Stimulated activated memory B cell treated with anti-CD40 and anti-IgM and Interleukin-4, amounts not matched to agents 10 μg/mL and 1 μg/mL and 100 μg/mL, for 72 hours (primary cell): ENCODE results near the gene MYO5B.

Experiments used
- ATAC-seq: fragments of 150-1000 bp; cut with Tn5 transposase; 2 replicates; pipeline ENCODE4 v1.10.0; 2021
- H3K27ac Mint-ChIP-seq: one replicate; pipeline ENCODE4 v1.8.0; 2022; ENCODE audit warnings: mild to moderate bottlenecking, mixed read lengths
- H3K27me3 Mint-ChIP-seq: one replicate; pipeline ENCODE4 v1.8.0; 2022; ENCODE audit warnings: mixed read lengths
- H3K36me3 Mint-ChIP-seq: one replicate; pipeline ENCODE4 v1.8.0; 2022; ENCODE audit warnings: mixed read lengths
- H3K4me1 Mint-ChIP-seq: one replicate; pipeline ENCODE4 v1.8.0; 2022; ENCODE audit warnings: mixed read lengths
- H3K4me3 Mint-ChIP-seq: one replicate; pipeline ENCODE4 v1.8.0; 2022; ENCODE audit warnings: mild to moderate bottlenecking, moderate library complexity, mixed read lengths
- H3K9me3 Mint-ChIP-seq: one replicate; pipeline ENCODE4 v1.8.0; 2022; ENCODE audit warnings: mixed read lengths

Gene MYO5B

GRCh38 chr18:50014606-50015005, 180.3 kb downstream of the MYO5B start:
- H3K27me3 Mint-ChIP-seq, result peaks cover 22% of the 10 kb centered on the region
- no peak overlapping the region for H3K4me3 Mint-ChIP-seq
- ATAC-seq, result no peak
- no peaks in the 10 kb centered on the region for H3K36me3 Mint-ChIP-seq
- H3K4me1 Mint-ChIP-seq, result peaks cover 6% of the 10 kb centered on the region
- no peaks in the 10 kb centered on the region for H3K9me3 Mint-ChIP-seq
- H3K27ac Mint-ChIP-seq, result no peak overlapping the region

DNA sequence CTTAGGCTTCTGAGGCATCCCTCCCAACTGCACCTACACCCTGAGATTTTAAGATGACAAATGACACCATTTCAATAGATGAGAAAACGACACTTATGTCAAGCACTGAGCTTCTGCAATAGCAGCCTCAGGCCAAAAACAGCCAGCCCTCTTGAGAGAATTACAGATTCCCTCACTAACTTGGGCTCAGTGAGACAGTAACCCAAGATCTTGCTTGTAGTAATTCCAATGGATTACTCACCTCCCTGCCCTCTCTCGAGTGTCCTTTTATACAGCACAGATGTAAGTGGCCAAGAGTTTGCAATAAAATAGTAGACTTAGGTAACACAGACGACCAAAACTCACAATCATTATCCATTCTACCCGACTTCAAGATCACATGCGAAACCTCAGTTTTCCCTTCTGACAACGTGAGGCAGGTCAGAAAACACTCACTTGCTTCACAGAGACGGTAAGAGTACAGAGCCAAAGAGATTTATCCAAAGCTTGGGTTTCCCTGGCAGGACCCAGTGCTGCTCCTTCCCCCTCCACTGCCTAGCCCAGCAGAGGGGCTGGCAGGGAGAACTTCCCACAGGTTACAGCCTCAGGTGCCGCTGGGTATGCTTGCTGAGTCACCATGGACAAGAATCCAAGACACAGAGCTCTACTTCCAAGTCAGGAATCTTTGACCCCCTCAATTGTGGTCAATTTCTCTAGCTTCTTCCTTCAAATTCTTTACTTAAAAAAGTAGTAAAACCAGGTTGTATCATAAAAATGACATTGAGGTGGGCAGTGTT, 181.4 kb downstream of the MYO5B start:
- ATAC-seq, result no peak
- peaks cover 6% of the 10 kb centered on the region for H3K4me1 Mint-ChIP-seq
- H3K27ac Mint-ChIP-seq, result no peak overlapping the region
- no peaks in the 10 kb centered on the region for H3K36me3 Mint-ChIP-seq
- peaks cover 12% of the 10 kb centered on the region for H3K27me3 Mint-ChIP-seq
- H3K9me3 Mint-ChIP-seq, result no peaks in the 10 kb centered on the region
- no peak overlapping the region for H3K4me3 Mint-ChIP-seq

DNA sequence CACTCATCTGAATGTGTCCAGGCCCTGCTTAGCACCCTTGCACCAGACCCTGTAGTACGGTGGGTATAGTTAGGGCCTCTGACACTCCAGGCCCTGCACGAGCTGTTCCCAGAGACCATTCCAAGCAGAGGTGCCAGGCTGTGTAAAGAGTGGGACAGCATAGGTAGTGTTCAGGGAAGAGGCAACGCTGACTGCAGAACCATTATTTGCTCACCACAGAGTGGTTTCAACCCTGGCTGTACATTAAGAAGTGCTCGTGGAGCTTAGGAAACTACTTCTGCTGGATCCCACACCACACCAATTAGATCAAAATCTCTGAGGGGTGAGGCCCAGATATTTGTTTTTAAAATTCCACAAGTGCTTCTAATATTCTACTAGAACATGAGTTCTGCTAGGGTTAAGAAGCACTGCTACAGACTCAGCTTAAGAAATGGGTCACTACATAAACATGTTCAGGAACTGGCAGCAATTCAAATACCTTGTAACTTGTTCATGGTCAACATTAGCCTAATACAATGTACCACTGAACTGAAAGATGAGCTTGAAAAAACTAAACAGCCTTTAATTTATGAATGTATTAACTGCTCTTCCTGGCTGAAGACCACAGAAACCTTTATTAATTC, 183.0 kb downstream of the MYO5B start:
- Mint-ChIP-seq H3K27me3 (peaks cover 10% of the 10 kb centered on the region), H3K27ac (no peak overlapping the region), H3K36me3 (no peaks in the 10 kb centered on the region), H3K9me3 (no peaks in the 10 kb centered on the region), H3K4me1 (peaks cover 6% of the 10 kb centered on the region), H3K4me3 (no peak overlapping the region)
- no peak for ATAC-seq

GRCh38 chr18:50009773-50010335, 185.1 kb downstream of the MYO5B start:
- Mint-ChIP-seq H3K4me1 (peaks cover 6% of the 10 kb centered on the region), H3K27ac (no peak overlapping the region), H3K4me3 (no peak overlapping the region), H3K27me3 (peaks cover 10% of the 10 kb centered on the region), H3K9me3 (no peaks in the 10 kb centered on the region), H3K36me3 (no peaks in the 10 kb centered on the region)
- peak; percentile 78 for ATAC-seq

GRCh38 chr18:50008306-50008705, 186.6 kb downstream of the MYO5B start:
- Mint-ChIP-seq H3K4me3 (no peak overlapping the region), H3K9me3 (no peaks in the 10 kb centered on the region)

GRCh38 chr18:50006470-50007046, 188.4 kb downstream of the MYO5B start:
- Mint-ChIP-seq H3K4me1 (peaks cover 15% of the 10 kb centered on the region), H3K9me3 (no peaks in the 10 kb centered on the region), H3K27me3 (peaks cover 12% of the 10 kb centered on the region), H3K4me3 (no peak overlapping the region), H3K36me3 (no peaks in the 10 kb centered on the region), H3K27ac (no peak overlapping the region)
- no peak for ATAC-seq

More at GRCh38 chr18:50008306-50008705, 186.6 kb downstream of the MYO5B start:
- Mint-ChIP-seq H3K4me1 (peaks cover 15% of the 10 kb centered on the region), H3K27ac (no peak overlapping the region), H3K36me3 (no peaks in the 10 kb centered on the region), H3K27me3 (no peaks in the 10 kb centered on the region)
- no peak for ATAC-seq

DNA sequence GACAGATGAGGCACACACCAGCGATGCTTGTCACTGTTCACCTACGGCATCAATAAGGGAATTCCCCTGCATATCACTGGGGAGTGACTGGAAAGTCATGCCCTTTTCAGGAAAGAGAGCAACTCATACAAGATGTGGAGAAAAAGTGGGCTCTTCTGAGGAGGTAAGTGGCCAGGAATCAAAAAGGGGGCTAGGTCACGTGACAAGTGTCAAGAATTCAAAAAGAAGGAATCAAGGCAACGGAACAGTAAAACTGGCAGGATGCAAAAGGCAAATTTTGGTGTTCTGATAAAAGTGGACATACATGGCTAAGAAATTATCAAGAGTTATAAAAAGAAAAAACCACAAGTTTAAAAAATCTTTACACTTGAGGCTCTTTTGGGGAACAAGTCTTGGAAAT, 190.9 kb downstream of the MYO5B start:
- Mint-ChIP-seq H3K4me3 (no peak overlapping the region), H3K9me3 (no peaks in the 10 kb centered on the region), H3K36me3 (no peaks in the 10 kb centered on the region), H3K4me1 (peaks cover 9% of the 10 kb centered on the region), H3K27ac (no peak overlapping the region), H3K27me3 (peaks cover 17% of the 10 kb centered on the region)
- no peak for ATAC-seq

DNA sequence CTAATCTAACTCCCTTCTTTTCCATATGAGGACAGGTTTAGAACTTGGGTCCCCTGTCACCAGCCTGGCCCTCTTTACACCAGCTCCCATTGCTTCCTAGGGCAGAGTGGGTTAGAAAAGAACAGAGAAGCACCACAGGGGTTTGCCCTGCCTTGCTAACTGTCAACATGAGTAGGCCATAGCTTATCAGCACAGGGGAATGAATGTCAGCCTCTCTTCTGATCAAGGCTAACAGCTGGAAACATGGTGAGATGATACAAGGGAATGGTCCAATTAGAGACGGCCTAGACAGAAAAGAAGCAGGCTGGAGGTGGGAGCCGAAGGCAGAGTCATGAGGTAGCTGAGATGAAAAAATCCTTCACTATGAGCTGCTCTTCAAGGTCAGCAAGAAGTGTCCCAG, 192.2 kb downstream of the MYO5B start:
- H3K4me1 Mint-ChIP-seq, result peaks cover 9% of the 10 kb centered on the region
- no peaks in the 10 kb centered on the region for H3K9me3 Mint-ChIP-seq
- no peak for ATAC-seq
- peaks cover 22% of the 10 kb centered on the region for H3K27me3 Mint-ChIP-seq
- H3K4me3 Mint-ChIP-seq, result no peak overlapping the region
- H3K36me3 Mint-ChIP-seq, result no peaks in the 10 kb centered on the region
- H3K27ac Mint-ChIP-seq, result no peak overlapping the region

GRCh38 chr18:50000227-50000626, 194.7 kb downstream of the MYO5B start:
- ATAC-seq, result no peak
- Mint-ChIP-seq H3K9me3 (no peaks in the 10 kb centered on the region), H3K27ac (no peak overlapping the region), H3K36me3 (no peaks in the 10 kb centered on the region), H3K4me3 (no peak overlapping the region), H3K27me3 (peaks cover 31% of the 10 kb centered on the region), H3K4me1 (peaks cover 9% of the 10 kb centered on the region)

DNA sequence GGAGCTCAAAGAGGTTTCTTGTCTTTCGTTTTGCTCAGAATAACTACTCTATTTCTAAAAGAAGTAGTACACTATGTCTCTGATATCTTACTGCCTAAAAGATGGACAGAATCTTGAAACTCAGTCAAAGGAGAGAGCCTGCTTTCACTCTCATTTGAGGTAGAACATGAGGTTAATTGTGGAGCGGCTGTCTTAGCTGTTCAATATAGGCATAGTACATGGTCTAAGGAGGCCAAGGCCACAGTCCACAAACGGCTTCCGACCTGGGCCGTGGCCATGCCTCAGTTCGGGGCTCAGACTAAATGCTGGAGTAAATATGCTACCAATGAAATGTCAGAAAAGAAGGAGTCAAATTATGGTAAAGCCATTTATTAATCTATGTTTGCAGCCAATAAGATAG, 195.8 kb downstream of the MYO5B start:
- Mint-ChIP-seq H3K9me3 (no peaks in the 10 kb centered on the region), H3K27ac (no peak overlapping the region), H3K27me3 (peaks cover 31% of the 10 kb centered on the region), H3K4me1 (peaks cover 8% of the 10 kb centered on the region), H3K4me3 (no peak overlapping the region), H3K36me3 (no peaks in the 10 kb centered on the region)
- no peak for ATAC-seq

- ATAC-seq, result no peak
- H3K9me3 Mint-ChIP-seq, result no peaks in the 10 kb centered on the region
- H3K27me3 Mint-ChIP-seq, result peaks cover 29% of the 10 kb centered on the region
- H3K36me3 Mint-ChIP-seq, result no peaks in the 10 kb centered on the region
- no peak overlapping the region for H3K27ac Mint-ChIP-seq
- no peak overlapping the region for H3K4me3 Mint-ChIP-seq
- no peaks in the 10 kb centered on the region for H3K4me1 Mint-ChIP-seq
Observed at GRCh38 chr18:49997558-49997957, 197.4 kb downstream of the MYO5B start.

GRCh38 chr18:49994410-49994809, 200.5 kb downstream of the MYO5B start:
- no peak overlapping the region for H3K27ac Mint-ChIP-seq
- H3K4me1 Mint-ChIP-seq, result no peaks in the 10 kb centered on the region
- H3K36me3 Mint-ChIP-seq, result no peaks in the 10 kb centered on the region
- peaks cover 28% of the 10 kb centered on the region for H3K27me3 Mint-ChIP-seq
- no peaks in the 10 kb centered on the region for H3K9me3 Mint-ChIP-seq
- no peak for ATAC-seq
- H3K4me3 Mint-ChIP-seq, result no peak overlapping the region

GRCh38 chr18:49993299-49993698, 201.6 kb downstream of the MYO5B start:
- H3K27ac Mint-ChIP-seq, result no peak overlapping the region
- H3K36me3 Mint-ChIP-seq, result no peaks in the 10 kb centered on the region
- no peak overlapping the region for H3K4me3 Mint-ChIP-seq
- H3K4me1 Mint-ChIP-seq, result no peaks in the 10 kb centered on the region
- no peaks in the 10 kb centered on the region for H3K9me3 Mint-ChIP-seq
- H3K27me3 Mint-ChIP-seq, result peaks cover 19% of the 10 kb centered on the region
- no peak for ATAC-seq

DNA sequence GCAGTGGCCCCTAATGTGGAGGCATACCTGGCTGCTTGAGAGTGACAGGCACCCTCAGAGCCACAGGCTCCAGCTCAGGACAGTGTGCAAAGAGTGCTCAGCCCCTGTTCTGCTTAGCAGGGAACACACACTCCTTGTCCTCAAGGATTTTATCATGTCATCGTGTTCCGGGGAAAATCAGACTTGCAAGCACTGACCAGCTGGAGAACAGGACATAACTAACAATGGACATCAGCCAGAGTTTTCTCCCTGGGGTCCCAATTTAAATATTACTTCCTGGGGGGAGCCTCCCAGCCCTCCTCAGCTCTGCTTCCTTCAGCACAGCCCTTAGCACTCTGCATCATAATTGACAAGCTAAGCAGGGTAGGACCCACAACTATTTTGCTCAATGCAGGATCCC, 206.2 kb downstream of the MYO5B start:
- Mint-ChIP-seq H3K27ac (no peak overlapping the region), H3K36me3 (no peaks in the 10 kb centered on the region), H3K4me3 (no peak overlapping the region), H3K9me3 (no peaks in the 10 kb centered on the region), H3K27me3 (peaks cover 16% of the 10 kb centered on the region), H3K4me1 (no peaks in the 10 kb centered on the region)
- ATAC-seq, result no peak

- H3K4me3 Mint-ChIP-seq, result no peak overlapping the region
- ATAC-seq, result no peak
- H3K4me1 Mint-ChIP-seq, result no peaks in the 10 kb centered on the region
- no peak overlapping the region for H3K27ac Mint-ChIP-seq
- no peaks in the 10 kb centered on the region for H3K36me3 Mint-ChIP-seq
- H3K27me3 Mint-ChIP-seq, result peaks cover 16% of the 10 kb centered on the region
- no peaks in the 10 kb centered on the region for H3K9me3 Mint-ChIP-seq
Observed at GRCh38 chr18:49988101-49988500, 206.8 kb downstream of the MYO5B start.

GRCh38 chr18:49985236-49985635, 209.7 kb downstream of the MYO5B start:
- Mint-ChIP-seq H3K4me1 (no peaks in the 10 kb centered on the region), H3K36me3 (no peaks in the 10 kb centered on the region), H3K4me3 (no peak overlapping the region), H3K27me3 (peaks cover 6% of the 10 kb centered on the region), H3K27ac (no peak overlapping the region), H3K9me3 (no peaks in the 10 kb centered on the region)
- no peak for ATAC-seq
